HG03097 (cell line): ENCODE results near the gene AMDHD2.

Source experiments
- ATAC-seq: cut with Tn5 transposase; IDR thresholded peaks from one replicate; pipeline ENCODE4 v1.9.1; 2021; ENCODE audit not compliant: unreplicated experiment, low FRiP score

Gene AMDHD2

DNA sequence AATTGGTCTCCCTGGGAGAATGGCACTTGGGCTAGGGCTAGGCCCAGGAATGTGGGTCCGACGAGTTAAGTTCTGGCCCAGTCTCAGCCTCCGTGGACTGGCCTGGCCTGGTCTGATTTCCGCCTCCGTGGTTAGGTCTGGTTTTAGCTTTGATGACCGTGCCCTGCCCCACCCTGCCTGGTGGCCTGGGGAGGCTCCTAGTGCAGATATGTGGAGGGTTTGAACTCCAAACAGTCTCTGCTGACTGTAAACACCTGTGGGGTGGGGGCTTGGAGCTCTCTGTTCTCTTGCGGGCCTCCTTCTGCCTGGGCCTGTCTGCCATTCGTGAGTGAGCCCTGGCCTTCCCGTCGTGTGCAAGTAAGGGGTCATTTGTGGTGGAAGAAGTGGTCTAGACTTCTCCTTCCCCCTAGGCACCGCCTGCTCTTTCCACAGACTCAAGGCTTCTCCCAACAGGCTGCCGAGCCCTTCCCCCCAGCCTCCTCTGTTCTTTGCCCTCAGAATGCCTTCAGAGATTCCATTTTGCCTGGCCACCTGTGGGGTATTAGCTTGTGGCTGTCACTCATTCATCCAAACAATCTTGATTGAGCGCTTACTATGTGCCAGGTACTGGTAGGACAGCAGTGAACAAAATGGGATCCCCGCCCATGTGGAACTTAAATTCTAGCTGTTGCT lies 4.9 kb upstream of the AMDHD2 start:
- ATAC-seq: no peak

DNA sequence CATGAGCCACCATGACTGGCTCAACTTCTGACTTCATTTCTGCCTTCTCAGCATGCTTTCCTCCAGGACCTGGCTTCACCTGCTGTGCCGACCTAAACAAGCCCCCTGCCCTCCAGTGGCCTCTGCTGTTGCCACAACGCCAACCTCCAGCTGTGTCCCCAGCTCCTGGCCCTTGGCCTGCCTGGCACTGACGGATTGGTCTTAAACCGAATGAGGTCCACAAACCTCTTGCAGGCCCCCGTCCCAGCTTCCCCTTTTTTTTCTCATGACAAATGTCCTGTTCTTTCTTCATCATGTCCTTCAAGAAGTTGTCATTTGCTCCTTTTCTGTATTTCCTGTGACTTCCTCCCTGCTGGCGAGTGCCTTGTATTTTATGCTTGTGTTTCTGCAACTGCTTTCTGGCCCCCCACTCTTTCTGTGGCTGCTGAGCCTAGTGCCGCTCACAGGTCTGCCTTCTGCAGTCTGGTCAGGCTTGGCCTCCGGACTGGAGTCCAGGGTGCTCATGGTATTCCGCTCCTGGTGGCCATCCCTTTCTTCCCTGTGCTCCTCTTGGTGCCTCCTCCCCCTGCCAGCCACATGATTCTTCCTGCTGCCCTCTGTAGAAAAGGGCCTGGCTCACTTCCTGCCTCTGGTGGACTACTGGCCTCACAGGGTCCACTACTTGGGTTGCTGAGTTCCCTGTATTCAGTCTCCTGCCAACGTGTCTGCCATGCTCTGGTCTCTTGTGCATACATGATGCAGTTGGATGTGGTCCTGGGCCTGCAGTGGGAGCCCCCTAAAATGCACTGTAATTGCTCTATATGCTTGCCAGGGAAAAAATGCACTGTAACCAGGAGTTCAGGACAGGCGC lies 3.6 kb upstream of the AMDHD2 start:
- no peak for ATAC-seq

DNA sequence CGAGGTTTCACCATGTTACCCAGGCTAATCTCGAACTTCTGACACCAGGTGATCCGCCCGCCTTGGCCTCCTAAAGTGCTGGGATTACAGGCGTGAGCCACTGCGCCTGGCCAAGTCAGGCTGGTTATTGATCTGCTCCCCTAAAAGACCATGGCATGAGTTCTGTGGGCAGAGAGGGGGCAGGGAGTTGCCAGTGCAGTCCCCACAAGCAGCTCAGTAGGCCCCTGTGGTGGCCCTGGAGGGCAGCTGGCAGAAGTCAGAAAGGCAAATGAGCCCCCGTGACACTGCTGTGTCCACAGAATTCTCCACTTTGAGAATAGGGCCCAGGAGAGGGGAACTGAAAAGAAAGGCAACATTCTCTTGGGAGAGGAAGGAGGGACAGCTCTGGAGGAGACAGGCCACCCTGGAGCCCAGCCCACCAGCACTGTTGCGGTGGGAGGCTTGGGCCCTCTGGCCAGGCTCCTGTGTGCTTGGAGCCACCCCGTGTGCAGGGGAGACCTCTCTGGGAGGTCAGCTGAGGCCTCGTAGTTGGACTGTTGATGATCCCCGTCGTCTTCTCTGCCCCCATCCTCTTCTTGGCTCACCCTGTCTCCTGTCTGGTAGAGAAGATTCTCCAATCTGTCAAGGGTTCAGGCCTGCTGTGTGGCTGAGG lies 2.1 kb upstream of the AMDHD2 start:
- ATAC-seq: no peak

DNA sequence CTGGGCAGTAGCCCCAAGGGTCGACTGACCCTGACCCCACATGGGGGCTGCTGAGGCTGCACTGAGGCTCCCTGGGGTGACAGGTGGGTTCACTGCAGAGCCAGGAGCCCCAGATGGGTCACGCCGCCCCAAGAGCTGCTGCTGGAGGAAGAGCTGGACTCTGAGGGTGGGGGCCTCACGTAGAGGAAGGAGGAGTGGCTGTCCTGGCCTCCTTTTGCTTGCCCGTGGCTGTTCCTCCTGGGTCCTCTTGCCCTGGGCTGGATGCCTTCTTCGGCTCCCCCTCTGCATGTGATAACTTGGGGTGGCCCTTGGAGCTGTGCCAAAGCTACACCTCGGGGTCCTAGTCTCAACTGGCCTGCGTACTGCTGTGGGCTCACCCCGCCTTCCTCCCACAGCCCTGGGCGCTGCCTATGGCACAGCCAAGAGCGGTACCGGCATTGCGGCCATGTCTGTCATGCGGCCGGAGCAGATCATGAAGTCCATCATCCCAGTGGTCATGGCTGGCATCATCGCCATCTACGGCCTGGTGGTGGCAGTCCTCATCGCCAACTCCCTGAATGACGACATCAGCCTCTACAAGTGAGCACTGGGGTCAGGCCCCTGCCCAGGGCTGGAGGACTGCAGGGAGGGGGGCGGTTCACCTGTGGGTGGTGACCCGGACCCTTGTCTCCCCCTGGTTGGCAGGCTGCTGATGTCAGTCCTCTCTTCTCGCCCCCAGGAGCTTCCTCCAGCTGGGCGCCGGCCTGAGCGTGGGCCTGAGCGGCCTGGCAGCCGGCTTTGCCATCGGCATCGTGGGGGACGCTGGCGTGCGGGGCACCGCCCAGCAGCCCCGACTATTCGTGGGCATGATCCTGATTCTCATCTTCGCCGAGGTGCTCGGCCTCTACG lies 1.1 kb upstream of the AMDHD2 start:
- no peak for ATAC-seq

DNA sequence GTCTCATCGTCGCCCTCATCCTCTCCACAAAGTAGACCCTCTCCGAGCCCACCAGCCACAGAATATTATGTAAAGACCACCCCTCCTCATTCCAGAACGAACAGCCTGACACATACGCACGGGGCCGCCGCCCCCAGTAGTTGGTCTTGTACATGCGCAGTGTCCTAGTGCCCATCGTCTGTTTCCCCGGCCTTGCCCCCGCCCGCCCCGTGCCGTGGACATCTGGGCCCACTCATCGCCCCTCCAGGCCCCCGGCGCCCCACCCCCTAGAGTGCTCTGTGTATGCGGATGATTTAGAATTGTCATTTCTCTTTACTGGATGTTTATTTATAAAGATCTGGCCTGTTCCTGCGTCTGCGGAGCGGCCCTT lies 475 bp upstream of the AMDHD2 start:
- ATAC-seq: no peak

DNA sequence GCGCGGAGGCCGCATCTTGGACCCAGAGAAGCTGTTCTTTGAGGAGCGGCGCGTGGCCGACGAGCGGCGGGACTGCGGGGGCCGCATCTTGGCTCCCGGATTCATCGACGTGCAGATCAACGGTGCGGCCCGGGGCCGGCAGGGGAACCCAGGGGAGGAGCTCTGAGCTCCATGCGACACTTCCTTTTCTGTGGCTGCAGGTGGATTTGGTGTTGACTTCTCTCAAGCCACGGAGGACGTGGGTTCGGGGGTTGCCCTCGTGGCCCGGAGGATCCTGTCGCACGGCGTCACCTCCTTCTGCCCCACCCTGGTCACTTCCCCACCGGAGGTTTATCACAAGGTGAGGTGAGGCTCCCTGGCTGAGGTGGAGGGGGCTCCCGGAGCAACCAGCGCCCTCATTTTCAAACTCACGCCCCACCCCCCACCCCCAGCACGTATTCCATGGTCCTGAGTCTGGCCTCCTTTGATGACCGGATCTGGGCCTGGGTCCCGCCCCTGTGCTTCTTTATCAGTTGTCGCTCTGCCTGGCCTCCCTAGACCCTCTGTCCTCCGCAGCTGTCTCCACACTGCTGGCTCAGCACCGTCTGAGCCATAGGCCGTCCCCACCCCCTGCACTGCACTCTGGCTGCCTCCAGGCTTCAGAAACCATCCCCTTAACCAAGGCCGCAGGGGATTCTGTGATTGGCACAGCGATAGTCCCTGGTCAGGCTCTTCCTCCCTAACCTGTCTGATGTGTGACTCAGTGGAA lies 787 bp downstream of the AMDHD2 start:
- ATAC-seq: no peak

DNA sequence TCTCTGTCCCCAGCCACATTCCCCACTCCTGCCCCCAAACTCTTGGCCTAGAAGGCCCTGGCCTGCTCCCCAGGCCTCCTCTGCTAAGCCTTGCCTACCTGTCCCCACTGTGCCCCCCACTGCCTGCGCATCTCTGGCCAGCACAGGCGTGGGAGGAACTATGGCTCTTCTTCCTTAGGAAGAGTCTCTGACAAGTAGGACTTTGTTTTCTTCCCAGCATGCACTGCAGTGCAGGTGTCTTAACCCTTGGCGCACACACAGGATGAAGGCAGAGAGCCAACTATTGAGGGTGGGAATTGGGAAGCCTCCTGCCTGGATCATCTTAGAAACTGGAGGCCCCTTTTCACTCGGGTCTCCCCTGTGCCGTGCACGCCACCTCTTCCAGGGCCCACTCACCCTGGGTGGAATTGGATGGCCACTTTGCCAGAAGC lies 3.6 kb downstream of the AMDHD2 start:
- ATAC-seq: no peak

DNA sequence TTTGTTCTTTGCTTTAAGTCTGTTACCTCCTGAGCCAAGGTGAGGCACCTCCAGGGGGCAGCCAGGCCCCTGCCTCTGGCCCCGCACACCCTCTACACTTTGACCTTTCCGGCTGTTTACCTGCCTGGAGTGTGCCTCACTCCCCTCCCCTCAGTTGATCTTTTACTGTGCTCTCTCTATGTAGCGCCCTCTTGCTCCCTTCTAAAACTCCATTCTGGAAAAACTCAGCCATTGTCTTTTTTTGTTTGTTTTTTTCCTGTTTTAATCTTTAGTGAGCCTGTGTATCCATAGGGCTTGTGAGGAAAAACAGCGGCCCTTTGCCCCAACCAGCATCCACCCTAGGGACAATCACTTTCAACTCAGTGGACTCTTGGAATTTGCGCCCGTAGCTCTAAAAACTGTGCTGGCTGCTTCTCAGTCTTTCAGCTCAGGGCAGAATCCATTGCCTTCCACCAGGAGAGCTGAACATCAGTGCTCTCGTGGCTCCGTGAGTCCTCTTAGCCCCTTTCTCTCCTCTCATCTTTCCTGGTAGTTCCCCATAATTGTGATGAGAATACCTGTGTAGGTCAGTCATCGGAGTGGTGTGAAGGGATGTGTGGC lies 4.3 kb downstream of the AMDHD2 start:
- no peak for ATAC-seq

DNA sequence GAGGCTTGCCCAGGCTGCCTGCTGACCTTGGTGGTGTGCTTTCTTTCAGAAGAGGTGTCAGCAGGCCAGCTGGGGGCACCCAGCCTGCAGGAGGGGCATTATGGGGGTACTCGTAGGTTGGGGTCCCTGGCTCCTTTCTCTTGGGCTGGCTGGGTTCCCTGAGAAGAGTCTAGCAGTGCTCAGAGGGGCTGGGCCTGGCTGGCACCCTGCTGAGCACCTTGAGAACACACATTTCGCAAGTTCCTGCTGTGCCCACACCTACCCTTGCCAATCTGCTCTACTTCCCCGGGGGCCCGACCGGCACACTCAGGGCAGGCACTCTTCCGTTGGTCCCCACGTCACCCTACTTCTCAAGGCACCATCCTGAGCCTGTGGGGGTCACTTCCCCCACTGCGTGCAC lies 6.0 kb downstream of the AMDHD2 start:
- ATAC-seq: no peak

DNA sequence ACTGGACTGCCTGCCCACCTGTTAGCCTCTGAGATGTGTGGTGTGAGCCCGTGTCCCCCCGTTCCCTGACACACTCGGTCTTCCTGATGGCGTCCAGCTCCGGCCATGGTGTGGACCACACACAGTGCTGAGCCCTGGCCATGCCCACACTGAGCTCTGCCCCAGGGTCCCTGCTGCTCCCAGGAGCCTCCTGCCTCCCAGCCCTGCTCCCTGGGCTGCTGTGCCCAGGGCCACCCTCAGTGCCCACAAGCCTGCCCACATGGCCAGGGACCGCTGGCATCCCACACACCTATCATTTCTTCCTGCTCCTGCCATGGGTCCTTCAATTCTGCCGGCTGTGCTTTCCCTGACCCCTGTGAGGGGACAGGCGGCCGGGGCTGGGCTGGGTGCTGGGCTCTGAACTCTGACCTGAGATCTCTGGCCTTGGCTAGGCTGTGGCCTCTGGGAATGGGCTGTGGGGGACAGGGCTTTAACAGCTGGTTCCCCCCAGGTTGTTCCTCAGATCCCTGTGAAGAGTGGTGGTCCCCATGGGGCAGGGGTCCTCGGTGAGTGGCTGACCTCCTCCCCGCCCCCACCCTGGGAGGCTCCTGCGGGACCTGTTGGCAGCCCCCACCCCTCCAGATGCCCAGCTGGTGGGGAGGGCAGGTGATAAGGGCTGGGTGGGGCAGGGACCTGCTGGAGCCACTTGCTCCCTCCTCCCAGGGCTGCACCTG lies 7.1 kb downstream of the AMDHD2 start:
- ATAC-seq: no peak

DNA sequence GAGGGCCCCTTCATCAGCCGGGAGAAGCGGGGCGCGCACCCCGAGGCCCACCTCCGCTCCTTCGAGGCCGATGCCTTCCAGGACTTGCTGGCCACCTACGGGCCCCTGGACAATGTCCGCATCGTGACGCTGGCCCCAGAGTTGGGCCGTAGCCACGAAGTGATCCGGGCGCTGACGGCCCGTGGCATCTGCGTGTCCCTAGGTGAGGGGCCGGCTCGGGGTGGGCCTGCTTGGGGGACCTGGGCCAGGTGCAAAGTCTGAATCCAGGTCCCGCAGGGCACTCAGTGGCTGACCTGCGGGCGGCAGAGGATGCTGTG lies 7.6 kb downstream of the AMDHD2 start:
- ATAC-seq: no peak

DNA sequence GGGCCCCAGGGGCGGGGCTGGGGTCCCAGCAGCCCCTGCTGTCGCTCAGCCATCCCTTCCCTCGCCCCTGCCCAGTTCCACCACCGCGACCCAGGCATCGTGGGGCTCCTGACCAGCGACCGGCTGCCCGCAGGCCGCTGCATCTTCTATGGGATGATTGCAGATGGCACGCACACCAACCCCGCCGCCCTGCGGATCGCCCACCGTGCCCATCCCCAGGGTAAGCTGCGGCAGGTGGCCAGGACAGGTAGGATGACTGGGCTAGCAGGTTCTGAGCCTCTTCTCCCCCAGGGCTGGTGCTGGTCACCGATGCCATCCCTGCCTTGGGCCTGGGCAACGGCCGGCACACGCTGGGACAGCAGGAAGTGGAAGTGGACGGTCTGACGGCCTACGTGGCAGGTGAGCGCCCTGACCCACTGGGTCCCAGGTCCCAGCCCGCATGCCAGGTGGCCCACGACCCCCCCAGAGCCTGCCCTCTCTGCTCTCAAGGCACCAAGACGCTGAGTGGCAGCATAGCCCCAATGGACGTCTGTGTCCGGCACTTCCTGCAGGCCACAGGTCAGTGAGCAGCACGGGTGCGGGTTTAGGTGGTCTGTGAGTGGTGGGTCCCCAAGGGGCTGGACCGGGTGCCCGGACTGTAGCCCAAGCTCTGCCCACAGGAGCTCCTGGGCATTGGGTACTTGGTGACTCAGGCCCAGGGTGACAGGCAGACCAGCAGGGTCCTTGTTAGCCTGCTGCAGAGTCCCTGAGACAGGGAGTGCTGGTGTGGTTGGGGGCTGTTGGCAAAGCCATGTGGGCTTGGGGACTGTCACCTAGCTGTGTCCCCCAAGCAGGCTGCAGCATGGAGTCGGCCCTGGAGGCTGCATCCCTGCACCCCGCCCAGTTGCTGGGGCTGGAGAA lies 8.2 kb downstream of the AMDHD2 start:
- no peak for ATAC-seq

DNA sequence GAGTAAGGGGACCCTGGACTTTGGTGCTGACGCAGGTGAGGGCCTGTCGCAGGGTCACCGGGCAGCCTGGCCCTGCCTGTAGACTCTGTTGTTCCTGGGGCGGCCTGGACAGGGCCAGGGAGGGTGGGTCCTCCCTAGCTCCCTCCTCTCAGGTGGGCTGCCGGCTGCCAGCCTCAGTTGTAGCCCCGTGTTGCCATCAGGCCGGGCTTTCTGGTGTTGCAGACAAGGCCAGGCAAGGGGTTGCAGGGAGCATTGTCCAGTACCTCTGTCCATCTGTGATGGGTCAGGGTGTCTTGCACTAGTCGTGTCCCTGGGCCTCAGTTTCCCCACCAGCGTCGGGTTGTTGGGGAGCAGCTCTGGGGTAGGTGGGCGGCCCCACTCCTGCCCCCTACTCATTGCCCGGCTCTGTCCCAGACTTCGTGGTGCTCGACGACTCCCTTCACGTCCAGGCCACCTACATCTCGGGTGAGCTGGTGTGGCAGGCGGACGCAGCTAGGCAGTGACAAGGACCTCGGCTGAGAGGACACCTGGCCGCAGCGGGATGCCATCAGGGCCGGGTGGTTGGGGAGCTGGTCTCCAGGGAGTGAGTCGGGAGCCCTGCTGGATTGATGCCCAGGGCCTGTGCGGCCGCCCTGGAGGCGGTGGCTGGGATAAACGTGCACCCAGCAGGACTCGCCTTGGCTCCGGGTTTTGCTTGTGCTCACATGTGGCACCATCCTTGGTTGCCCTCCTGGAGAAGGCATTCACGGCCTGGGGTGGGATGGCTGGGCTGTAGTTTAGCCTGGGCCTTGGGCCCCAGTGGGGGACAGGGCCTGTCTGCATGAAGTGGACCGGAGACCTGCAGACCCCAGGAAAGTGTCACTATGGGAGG lies 9.1 kb downstream of the AMDHD2 start:
- ATAC-seq: no peak

DNA sequence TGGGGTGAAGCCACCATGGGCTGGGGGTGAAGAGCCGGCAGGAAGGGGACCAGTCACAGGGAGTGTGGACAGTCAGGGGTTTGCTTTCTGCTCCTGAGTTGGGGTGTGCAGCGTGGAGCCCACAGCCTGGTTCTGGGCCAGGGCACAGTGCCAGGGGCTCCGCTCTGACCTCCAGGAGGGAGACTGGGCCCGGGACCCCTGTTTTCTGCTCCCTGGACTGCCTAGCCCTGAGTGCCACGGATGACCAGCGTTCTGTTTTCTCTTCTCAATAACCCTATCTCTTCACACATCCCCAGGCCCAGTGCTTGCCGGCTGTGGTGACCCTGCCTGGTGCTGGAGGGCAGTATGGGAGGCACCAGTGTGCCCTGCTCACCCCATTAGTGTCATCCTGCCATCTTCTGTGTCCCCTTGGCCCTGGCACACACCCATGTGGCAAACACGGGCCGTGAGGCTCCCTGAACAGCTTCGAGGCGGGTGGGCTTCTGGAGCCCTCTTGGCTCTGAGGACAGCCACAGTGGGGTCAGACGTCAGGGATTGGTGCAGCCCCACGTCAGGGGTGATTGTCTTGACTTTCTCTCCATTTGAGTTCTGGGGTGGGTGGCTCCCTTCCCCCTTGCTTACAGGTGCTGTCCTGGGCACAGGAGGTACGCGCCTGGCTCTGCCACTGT lies 9.9 kb downstream of the AMDHD2 start:
- no peak for ATAC-seq

DNA sequence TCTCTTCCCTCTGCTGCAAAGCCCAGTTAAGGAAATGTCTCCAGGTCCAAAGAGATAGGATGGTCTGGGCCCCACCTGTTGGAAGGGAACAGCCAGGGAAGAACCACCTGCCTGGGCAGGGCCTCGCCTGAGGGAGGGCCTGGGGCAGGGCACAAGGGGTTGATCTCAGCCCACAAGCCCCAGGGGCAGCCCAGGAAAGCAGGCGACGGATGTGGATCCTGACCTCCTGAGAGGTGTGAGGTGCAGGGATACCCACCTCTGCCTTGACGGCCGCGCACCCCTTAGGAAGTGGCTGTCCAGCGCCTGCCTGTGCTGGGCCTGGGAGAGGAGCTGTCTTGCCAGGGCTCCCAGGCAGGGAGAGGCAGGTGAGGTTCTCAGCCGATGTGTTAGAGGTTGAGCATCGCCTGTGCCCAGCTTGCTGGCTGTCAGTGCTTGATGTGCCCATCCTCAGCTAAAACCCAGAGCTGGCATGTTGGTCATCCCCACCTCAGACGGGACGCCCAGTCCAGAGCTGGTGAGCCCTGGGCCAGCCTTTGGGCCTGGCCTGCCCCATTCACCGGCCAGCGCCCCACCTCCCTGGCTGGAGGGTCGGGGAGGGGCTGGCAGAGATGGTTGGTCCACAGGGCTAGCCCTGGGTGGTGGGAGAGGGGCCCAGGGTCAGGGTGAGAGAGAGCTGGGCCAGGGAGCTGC lies 10.6 kb downstream of the AMDHD2 start:
- ATAC-seq: no peak

DNA sequence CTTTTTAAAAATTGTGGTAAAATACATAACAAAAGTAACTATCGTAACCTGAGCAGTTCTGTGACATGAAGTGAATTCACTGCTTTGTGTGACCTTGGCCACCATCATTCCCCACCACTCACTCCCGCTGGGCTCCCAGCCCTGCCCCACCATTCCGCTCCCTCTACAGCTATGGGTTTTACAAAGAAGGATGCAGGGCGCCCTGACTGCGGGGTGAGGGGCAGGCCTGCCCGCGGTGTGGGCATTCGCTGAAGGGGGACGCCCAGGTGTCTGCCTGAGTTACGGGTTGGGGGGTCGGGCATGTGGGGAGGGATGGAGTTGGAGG lies 11.2 kb downstream of the AMDHD2 start, which contains the start of gene CEMP1:
TSS of gene CEMP1 (minus strand) at position 38 of the 325 bp plus-strand sequence. CDS start 335 bp downstream, outside the sequence.
- ATAC-seq: no peak
